Hepatocyte (in vitro differentiated cells): ENCODE results near the gene PHF21B. TPM values are rescaled to one million over a fixed set of nuclear protein-coding genes. Genes with fewer than 3 reads are reported as not detected.

Experiments
- DNase-seq: peaks from one replicate; pipeline ENCODE4 v3.0.0-alpha.2; 2016; ENCODE audit warnings: low spot score
- H2AFZ ChIP-seq: fragments of 200-600 bp; sonication (generic); 2 replicates; pipeline ENCODE4 v1.6.0; 2016; ENCODE audit warnings: antibody characterized with exemption, mild to moderate bottlenecking
- H3K27ac ChIP-seq: fragments of 200-600 bp; sonication (generic); 2 replicates; pipeline ENCODE4 v1.5.1; 2016; ENCODE audit warnings: mild to moderate bottlenecking
- H3K27me3 ChIP-seq: fragments of 200-600 bp; sonication (generic); 2 replicates; pipeline ENCODE4 v1.6.1; 2016
- H3K36me3 ChIP-seq: fragments of 200-600 bp; sonication (generic); replicated peaks from 2 replicates; pipeline ENCODE4 v1.5.1; 2016; ENCODE audit warnings: low read depth; ENCODE audit not compliant: insufficient read depth
- H3K4me1 ChIP-seq: fragments of 200-600 bp; sonication (generic); 2 replicates; pipeline ENCODE4 v1.5.1; 2016; ENCODE audit warnings: mild to moderate bottlenecking, moderate library complexity; ENCODE audit not compliant: insufficient read depth
- H3K4me2 ChIP-seq: fragments of 200-600 bp; sonication (generic); 2 replicates; pipeline ENCODE4 v1.6.0; 2016
- H3K4me3 ChIP-seq: fragments of 200-600 bp; sonication (generic); 2 replicates; pipeline ENCODE4 v1.5.1; 2016; ENCODE audit warnings: mild to moderate bottlenecking
- H3K79me2 ChIP-seq: fragments of 200-600 bp; sonication (generic); 2 replicates; pipeline ENCODE4 v1.6.0; 2017; ENCODE audit warnings: mild to moderate bottlenecking
- H3K9me2 ChIP-seq: fragments of 200-600 bp; sonication (generic); replicated peaks from 2 replicates; pipeline ENCODE4 v1.6.0; 2017; ENCODE audit warnings: mild to moderate bottlenecking; ENCODE audit not compliant: insufficient read depth
- H3K9me3 ChIP-seq: fragments of 200-600 bp; sonication (generic); 2 replicates; pipeline ENCODE4 v1.5.1; 2016; ENCODE audit warnings: low read depth, mild to moderate bottlenecking
- H4K20me1 ChIP-seq: fragments of 200-600 bp; sonication (generic); 2 replicates; pipeline ENCODE4 v1.6.0; 2016; ENCODE audit warnings: mild to moderate bottlenecking; ENCODE audit not compliant: insufficient read depth, poor library complexity, severe bottlenecking
- EZH2 ChIP-seq: fragments of 200-600 bp; sonication (generic); IDR thresholded peaks from 2 replicates; pipeline ENCODE4 v1.6.1; 2016; ENCODE audit warnings: antibody characterized with exemption, mild to moderate bottlenecking, borderline replicate concordance
- EZH2phosphoT487 ChIP-seq: fragments of 200-600 bp; sonication (generic); IDR thresholded peaks from one replicate; pipeline ENCODE4 v1.6.1; 2018; ENCODE audit warnings: antibody characterized with exemption, mild to moderate bottlenecking, low read depth, moderate library complexity; ENCODE audit not compliant: unreplicated experiment, severe bottlenecking
- WGBS: methylation state at CpG from one replicate; pipeline ENCODE4 v1.1.6; 2016; ENCODE audit warnings: low lambda C conversion rate; ENCODE audit errors: missing lambda C conversion rate; 5-methylcytosine and 5-hydroxymethylcytosine counted together
- polyA plus RNA-seq: library from polyadenylated mRNA; unstranded; fragments of >200 nt; fragmentation: Nextera tagmentation; extraction: Ambion mirVana; gene quantifications from 2 replicates; pipeline ENCODE4 v1.2.1, GENCODE V29; 2016
- total RNA-seq: library from RNA; depleted of rRNA; stranded (reverse); fragments of >200 nt; gene quantifications from 2 replicates; pipeline ENCODE4 v1.2.3, GENCODE V29; 2014
- TF ChIP-seq, protein P1 (sequence below): fragments of 200-600 bp; sonication (generic); IDR thresholded peaks from 2 replicates; pipeline ENCODE4 v1.5.1; 2016; ENCODE audit warnings: antibody characterized with exemption, mild to moderate bottlenecking; ENCODE audit not compliant: poor library complexity

Gene PHF21B
- total and polyA plus RNA-seq, 2 experiments from 2014 or later: 0.86 to 1.9 TPM

DNA sequence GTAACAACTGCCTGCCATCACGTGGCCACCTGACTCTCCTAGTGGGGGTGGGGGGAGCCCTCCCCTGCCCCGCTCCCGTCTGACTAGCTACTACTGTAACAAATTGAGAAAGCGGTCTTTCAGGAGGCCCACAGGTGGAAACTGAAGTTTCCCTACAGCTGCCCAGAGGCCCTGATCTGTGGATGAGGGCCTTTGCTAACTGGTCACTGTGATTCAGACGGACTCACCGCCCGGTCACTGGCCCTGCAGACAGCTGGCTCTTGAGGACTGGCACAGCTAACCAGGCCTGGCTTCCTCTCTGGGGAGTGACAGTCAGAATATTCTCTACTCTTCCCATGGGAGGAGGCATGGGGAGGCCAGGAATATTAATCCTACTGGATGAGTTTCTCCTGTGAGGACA, 140.6 kb downstream of the PHF21B start:
- H3K9me2 ChIP-seq: no peaks in the 10 kb centered on the region
- H3K79me2 ChIP-seq: no peaks in the 10 kb centered on the region
- H3K27me3 ChIP-seq: no peaks in the 10 kb centered on the region
- no peak overlapping the region for H3K4me2 ChIP-seq
- no peaks in the 10 kb centered on the region for H4K20me1 ChIP-seq
- TF ChIP-seq, protein P1, sequence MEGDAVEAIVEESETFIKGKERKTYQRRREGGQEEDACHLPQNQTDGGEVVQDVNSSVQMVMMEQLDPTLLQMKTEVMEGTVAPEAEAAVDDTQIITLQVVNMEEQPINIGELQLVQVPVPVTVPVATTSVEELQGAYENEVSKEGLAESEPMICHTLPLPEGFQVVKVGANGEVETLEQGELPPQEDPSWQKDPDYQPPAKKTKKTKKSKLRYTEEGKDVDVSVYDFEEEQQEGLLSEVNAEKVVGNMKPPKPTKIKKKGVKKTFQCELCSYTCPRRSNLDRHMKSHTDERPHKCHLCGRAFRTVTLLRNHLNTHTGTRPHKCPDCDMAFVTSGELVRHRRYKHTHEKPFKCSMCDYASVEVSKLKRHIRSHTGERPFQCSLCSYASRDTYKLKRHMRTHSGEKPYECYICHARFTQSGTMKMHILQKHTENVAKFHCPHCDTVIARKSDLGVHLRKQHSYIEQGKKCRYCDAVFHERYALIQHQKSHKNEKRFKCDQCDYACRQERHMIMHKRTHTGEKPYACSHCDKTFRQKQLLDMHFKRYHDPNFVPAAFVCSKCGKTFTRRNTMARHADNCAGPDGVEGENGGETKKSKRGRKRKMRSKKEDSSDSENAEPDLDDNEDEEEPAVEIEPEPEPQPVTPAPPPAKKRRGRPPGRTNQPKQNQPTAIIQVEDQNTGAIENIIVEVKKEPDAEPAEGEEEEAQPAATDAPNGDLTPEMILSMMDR: no peak
- TF ChIP-seq EZH2 (no peak), EZH2phosphoT487 (no peak)
- no peak overlapping the region for H3K4me3 ChIP-seq
- no peak for DNase-seq
- H2AFZ ChIP-seq: no peak overlapping the region
- H3K4me1 ChIP-seq: no peaks in the 10 kb centered on the region
- H3K36me3 ChIP-seq: no peaks in the 10 kb centered on the region
- H3K9me3 ChIP-seq: no peaks in the 10 kb centered on the region
- no peak overlapping the region for H3K27ac ChIP-seq
- WGBS: 83% methylated on average over 7 of the region's 7 CpGs

DNA sequence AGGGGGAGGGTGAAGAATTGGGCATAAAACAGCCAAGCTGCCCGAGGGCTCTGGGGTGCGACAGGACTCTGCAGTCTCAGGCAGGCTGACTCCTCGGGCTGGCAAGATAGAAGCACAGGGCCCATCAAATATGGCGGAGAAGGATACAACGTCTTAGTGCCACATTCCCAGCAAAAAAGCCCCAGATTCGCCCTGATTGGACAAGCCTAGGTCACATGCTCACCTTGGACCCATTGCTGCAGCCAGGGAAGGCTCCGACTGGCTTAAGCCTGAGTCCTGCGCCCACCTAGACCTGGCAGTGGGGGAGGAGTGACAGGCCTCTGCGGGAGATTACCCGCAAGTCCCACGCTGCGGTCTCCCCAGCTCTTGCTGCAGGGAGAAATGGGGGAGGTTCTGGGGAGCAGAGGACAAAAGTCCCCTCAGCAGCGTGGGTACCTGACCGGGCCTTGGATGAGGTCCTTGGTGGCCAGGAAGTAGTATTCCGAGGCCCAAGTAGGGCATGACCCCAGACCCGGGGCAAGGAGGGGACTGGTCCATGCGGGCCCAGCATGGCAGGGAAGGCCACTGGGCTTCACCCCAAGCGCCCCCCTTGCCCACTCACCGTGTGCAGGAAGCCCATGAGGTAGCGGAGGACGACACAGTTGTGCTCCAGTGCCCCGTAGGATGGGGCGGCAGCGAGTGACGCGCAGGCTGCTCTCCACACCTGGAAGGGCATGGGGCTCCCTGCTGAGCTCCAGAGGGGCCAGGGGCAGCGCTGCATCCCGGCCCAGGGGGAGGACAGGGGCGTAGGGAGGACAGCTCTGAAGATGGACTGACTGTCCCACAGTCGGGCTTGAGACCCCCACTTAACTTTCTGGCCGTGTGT, 144.4 kb downstream of the PHF21B start:
- Histone ChIP-seq H3K9me2 (no peaks in the 10 kb centered on the region), H3K27ac (no peak overlapping the region), H2AFZ (no peak overlapping the region), H3K4me2 (no peak overlapping the region), H3K27me3 (no peaks in the 10 kb centered on the region), H3K9me3 (no peaks in the 10 kb centered on the region), H4K20me1 (no peaks in the 10 kb centered on the region), H3K36me3 (no peaks in the 10 kb centered on the region), H3K4me1 (no peaks in the 10 kb centered on the region), H3K79me2 (no peaks in the 10 kb centered on the region), H3K4me3 (no peak overlapping the region)
- DNase-seq: no peak
- no peak for TF ChIP-seq EZH2
- TF ChIP-seq, protein P1: no peak
- no peak for TF ChIP-seq EZH2phosphoT487
- WGBS: 92% methylated on average over 31 of the region's 31 CpGs

- no peak for DNase-seq
- Histone ChIP-seq H3K9me2 (no peaks in the 10 kb centered on the region), H3K4me1 (no peaks in the 10 kb centered on the region), H3K27ac (no peak overlapping the region), H3K4me2 (no peak overlapping the region), H3K79me2 (no peaks in the 10 kb centered on the region), H3K9me3 (no peaks in the 10 kb centered on the region), H3K36me3 (no peaks in the 10 kb centered on the region), H2AFZ (no peak overlapping the region), H3K27me3 (no peaks in the 10 kb centered on the region), H3K4me3 (no peak overlapping the region), H4K20me1 (no peaks in the 10 kb centered on the region)
- 92% methylated on average over 19 of the region's 19 CpGs for WGBS
- TF ChIP-seq EZH2phosphoT487: no peak
- TF ChIP-seq, protein P1: no peak
- no peak for TF ChIP-seq EZH2
Observed at GRCh38 chr22:44862981-44863860, 146.6 kb downstream of the PHF21B start.
